OCI-LY3 (cell line): Measurements from ENCODE around the gene ARHGAP26.

Experiments
- CTCF ChIP-seq: fragments of 200-600, 300-600 bp; sonication (generic); IDR thresholded peaks from 2 replicates; pipeline ENCODE4 v1.5.1; 2014; ENCODE audit warnings: antibody characterized with exemption, low read length, low read depth
- EZH2phosphoT487 ChIP-seq: fragments of 200-600 bp; shearing (Covaris generic); IDR thresholded peaks from 2 replicates; pipeline ENCODE4 v1.6.1; 2018; ENCODE audit warnings: antibody characterized with exemption, mixed run types, low read depth

- no peak for TF ChIP-seq CTCF
- no peak for TF ChIP-seq EZH2phosphoT487
These were observed 9.1 kb downstream of the ARHGAP26 start for GRCh38 chr5:142779163-142779840.
